ENCODE data around the gene AQP6.
A peak's percentile ranks its signal among the peaks of the same experiment; 100 is the strongest.

AQP6 gene, protein sequence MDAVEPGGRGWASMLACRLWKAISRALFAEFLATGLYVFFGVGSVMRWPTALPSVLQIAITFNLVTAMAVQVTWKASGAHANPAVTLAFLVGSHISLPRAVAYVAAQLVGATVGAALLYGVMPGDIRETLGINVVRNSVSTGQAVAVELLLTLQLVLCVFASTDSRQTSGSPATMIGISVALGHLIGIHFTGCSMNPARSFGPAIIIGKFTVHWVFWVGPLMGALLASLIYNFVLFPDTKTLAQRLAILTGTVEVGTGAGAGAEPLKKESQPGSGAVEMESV

GRCh38 chr12:49972641-49973360 lies at the start of gene AQP6:
Gene AQP6 (plus strand): TSS chr12:49972947. CDS start chr12:49973174, 227 bp downstream.
- DNase-seq: no peak

GRCh38 chr12:49923035-49923644 lies 49.6 kb upstream of the AQP6 start:
- no peak for DNase-seq

GRCh38 chr12:49923880-49924556 lies 48.7 kb upstream of the AQP6 start:
- DNase-seq: no peak

DNA sequence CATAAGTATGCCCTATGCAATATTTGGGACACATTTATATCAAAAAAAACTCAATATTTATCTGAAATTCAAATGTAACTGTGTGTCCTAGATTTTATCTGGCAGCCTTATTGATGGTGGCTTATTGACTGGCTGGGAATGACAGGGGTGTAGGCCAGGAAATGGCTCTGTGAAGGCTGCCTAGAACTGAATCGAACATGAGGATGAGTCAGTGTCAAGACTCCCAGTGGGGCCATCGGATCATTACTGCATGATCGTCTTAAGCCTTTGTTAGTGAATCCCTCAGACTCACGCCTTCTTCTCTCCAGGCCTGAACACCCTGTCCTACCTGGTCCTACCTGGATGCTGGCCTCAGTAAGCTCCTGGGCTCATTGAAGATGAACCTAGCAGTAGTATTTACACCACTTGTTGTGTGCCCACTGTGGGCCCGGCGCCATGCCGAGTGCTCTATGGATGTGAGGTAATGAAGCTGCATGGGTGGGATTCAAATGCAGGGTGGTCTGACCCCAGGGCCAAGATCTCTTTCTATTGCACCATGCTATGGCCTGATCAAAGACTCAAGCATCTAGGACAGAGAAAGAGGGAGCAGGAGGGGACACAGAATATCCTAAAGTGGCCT lies 48.0 kb upstream of the AQP6 start:
- DNase-seq: no peak

DNA sequence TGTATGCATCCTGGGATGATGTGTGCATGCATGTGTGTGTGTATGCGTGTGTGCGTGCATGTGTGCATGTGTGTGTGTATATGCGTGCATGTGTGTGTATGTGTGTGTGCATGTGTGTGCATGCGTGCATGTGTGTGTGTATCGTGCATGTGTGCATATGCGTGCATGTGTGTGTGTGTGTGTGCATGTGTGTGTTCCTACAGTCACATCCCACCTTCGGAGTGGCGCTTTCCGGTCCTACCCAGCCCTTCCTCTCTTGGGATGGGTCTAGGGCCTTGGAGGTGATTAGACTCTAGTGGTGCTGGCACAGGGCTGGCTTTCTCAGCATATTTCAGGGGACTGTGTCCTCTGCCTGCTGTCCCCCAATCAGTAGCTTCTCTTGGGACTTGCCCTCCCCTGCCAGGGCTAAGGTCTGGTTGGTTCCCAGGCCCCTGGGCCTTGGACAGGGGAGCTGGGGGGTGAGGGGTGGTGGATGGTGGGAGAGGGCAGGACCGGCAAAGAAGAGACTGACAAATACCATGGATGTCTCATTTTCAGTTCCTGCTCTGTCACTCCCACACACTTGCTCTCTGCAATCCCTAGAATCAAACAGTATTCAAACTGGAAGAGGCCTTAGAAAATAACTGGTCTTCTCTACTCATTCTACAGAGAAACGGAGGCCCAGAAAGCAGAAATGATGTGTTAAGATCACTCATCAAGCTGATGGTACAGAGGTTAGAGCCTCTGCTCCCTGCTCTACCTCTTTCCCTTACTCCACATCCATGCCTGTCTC lies 47.1 kb upstream of the AQP6 start:
- no peak for DNase-seq

DNA sequence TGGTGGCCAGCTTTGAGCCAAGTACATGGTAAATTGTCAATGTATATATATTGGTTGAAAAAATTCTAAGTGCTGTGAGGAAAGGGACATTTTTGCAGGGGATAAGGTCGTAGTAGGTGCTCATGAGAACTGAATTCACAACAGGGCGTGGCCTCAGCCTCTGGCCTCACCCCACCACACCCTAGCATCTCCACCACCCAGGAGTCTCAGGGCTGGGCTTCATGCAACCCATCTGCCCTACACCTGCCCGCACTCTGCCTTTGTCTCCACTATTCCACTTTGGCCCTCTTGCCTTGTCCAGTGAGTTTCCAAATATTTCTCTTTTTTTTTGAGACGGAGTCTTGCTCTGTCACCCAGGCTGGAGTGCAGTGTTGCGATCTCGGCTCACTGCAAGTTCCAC lies 44.3 kb upstream of the AQP6 start:
- no peak for DNase-seq

GRCh38 chr12:49929581-49929980 lies 43.2 kb upstream of the AQP6 start:
- no peak for DNase-seq

DNA sequence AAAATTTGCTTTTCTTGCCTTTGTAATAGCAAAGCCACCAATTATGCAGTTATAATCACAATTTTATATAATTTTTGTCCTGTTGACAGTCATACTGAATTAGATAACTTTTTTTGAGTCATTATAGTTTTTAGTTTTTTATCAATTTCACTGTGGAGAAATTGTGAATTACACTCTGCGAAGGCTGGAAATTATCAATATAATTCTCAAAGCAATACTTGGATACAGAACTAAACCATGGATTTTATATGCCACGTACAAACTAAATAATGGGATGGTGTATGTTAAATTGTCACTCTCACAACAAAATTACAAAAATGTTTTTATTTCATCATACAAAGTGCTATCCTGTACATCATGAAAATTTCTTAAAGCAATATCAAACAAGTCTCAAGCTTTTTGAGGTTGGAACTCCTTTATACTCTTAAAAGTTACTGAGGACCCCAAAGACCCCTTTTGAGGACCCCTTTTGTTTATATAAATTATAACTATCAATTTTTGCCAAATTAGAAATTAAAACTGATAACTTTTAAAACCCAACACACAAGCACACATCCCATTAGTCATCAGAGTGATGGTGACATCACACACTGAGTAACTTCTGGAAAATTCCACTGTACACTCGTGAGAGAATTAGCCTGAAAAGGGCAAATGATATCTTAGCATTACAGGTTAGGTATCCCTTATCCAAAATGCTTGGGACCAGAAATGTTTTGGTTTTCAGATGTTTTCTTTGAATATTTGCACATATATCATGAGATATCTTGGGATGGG lies 42.0 kb upstream of the AQP6 start:
- no peak for DNase-seq

GRCh38 chr12:49932023-49932422 lies 40.7 kb upstream of the AQP6 start:
- no peak for DNase-seq

- no peak for DNase-seq
These were observed 40.1 kb upstream of the AQP6 start for GRCh38 chr12:49932533-49933130.

- no peak for DNase-seq
These were observed 39.0 kb upstream of the AQP6 start for GRCh38 chr12:49933796-49934195.

DNA sequence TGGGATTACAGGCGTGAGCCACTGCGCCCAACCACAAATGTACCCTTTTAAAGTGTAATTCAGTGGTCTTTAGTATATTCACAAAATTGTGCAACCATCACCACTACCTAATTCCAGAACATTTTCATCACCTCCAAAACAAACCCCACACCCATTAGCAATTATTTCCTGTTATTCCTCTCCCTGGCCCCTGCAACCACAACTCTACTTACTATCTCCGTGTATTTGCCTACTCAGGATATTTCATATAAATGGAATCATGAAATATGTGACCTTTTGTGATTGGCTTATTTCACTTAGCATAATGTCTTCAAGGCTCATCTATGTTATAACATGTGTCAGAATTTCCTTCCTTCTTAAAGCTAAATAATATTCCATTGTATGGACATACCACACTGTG lies 38.2 kb upstream of the AQP6 start:
- DNase-seq: no peak

GRCh38 chr12:49936925-49937324 lies 35.8 kb upstream of the AQP6 start:
- DNase-seq: no peak

GRCh38 chr12:49937639-49938300 lies 35.0 kb upstream of the AQP6 start:
- no peak for DNase-seq

DNA sequence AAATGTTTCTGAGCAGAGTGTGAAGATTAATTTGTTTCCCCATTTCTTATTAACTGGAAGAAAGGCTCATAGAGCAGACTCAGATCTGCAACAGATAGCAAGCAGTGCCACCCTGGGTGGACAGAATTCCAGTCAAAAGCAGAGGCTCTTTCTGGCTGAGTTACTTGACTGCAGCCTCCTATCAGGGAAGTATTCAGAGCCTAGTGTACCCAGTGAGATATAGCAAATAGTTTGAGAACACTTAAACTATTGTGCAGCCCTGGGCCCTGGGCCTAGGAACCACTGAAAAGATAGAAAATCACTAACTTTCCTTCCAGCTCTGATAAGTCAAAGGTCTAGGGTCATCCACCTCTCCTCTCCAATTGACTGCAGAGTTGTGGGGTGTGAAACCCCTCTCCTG lies 33.4 kb upstream of the AQP6 start:
- no peak for DNase-seq

DNA sequence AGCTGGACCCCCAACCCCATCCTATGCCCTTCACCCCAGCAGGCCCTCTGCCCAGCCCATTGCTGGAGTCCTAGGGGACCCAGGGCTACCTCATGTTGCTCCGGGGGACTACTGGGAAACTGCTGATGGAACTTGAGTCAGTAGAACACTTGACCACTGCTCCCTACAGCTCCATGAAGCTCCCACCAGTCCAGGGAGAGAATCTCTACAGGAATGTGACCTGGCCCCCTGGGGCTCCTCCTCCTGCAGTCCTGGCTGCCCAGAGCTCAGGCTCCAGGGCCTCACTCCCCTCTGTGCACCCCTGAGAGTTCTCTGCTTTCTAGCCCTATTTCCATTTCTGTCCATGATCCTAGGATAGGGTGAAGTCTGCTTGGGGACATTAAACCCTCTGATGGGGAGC lies 33.0 kb upstream of the AQP6 start:
- no peak for DNase-seq

DNA sequence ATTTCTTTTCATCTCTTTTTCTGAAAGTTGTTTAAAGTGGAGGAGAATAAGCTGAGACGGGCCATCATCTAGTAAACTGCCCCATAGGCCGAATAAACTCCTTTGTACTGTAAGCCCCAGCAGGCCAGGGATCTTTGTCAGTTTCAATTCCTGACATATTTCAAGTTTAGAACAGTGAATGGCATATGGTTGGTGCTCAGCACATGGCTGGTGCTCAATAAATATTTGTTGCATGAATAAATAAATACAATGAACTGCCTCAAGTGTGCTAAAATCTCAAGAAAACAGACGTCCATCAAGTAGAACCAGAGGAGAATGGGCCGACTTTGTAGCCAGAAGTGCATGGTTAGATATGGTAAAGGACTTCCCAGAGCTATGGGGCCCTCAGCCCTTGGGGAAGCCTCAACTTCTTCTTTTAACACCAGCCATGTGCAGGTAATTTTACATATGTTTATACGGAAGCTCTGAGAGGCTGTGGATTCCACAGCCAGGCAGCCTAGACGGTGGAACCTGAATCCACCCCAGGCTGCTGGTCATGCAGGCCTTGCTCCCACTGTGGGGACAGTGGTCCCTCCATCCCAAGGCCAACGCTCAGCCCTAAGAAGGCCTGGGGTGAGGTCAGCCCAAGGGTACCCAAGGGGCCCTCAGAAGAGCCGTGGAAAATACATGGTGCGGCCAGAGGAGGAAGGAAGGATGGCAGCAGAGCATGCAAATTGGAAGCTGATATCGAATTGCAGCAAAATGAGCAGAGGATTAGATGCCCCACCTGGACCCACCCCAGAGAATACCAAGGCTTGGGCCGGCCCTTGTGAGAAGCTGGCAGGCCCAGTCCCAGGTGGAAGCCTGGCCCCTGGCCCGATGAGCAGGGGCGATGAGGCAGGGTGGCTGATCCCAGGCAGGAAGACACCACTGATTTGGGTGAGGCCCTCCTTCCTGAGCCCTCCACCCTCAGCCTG lies 30.9 kb upstream of the AQP6 start:
- peak; percentile 11 for DNase-seq

GRCh38 chr12:49942512-49942893 lies 30.2 kb upstream of the AQP6 start:
- no peak for DNase-seq

DNA sequence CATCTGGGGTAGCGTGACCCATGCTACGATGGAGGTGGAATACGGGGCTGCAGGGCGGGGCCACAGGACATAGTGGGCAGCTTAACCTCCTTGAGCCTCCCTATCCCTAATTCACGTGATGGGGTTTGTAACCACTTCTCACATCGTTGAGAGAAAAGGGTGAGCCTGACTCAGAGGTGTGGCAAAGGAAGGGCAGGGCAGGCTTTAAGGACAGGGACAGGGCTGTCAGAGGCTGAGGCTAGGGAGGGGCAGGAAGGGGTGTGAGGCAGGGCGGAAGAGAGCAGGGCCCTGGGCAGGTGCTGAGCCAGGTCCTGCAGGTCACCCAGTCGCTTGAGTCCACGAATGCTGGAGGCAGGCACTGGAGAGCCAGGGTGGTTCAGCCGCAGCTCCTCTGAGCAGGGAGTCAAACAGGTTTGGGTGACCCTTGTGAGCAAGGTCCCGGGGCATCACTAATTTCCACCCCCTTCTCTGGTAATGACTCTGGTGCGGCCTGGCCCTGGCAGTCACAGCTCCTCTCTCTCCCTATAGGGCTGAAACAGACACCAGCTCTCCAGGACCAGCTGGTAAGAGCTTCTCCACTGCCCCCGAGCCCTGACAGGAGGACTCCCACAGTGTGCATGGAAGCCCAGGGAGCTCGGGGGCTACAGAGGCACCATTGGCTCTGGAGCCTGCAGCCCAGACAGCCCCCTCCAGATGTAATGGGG lies 29.7 kb upstream of the AQP6 start:
- no peak for DNase-seq
